LoVo (cell line): ENCODE results near the gene DVL3.

Source experiments
- DNase-seq: peaks from one replicate; pipeline ENCODE4 v3.0.0-alpha.2; 2016; ENCODE audit warnings: low spot score

The DVL3 gene

GRCh38 chr3:184176377-184177330, 21.5 kb downstream of the DVL3 start:
- no peak for DNase-seq

GRCh38 chr3:184177331-184177731, 22.2 kb downstream of the DVL3 start:
- DNase-seq = no peak

GRCh38 chr3:184177767-184178306, 22.7 kb downstream of the DVL3 start:
- DNase-seq = no peak

GRCh38 chr3:184178521-184179138, 23.5 kb downstream of the DVL3 start:
- no peak for DNase-seq

- DNase-seq = no peak
Observed at GRCh38 chr3:184180165-184180564, 25.0 kb downstream of the DVL3 start.

GRCh38 chr3:184181596-184181995, 26.4 kb downstream of the DVL3 start:
- DNase-seq = no peak

- no peak for DNase-seq
Observed at GRCh38 chr3:184183679-184184078, 28.5 kb downstream of the DVL3 start.

GRCh38 chr3:184184546-184185230, 29.5 kb downstream of the DVL3 start:
- DNase-seq = no peak

GRCh38 chr3:184185461-184186183, 30.4 kb downstream of the DVL3 start:
- peak; percentile 99 for DNase-seq

GRCh38 chr3:184186184-184186901, 31.2 kb downstream of the DVL3 start, which contains the start of gene ABCF3:
ABCF3 (plus strand) TSS chr3:184186199; CDS start chr3:184186208, 9 bp downstream.
- DNase-seq = no peak

GRCh38 chr3:184186902-184187207, 31.7 kb downstream of the DVL3 start:
- DNase-seq = no peak

GRCh38 chr3:184188080-184188479, 32.9 kb downstream of the DVL3 start:
- no peak for DNase-seq

GRCh38 chr3:184189421-184189820, 34.2 kb downstream of the DVL3 start:
- DNase-seq = no peak

- no peak for DNase-seq
Observed at GRCh38 chr3:184192889-184193288, 37.7 kb downstream of the DVL3 start.

GRCh38 chr3:184193991-184194539, 38.9 kb downstream of the DVL3 start:
- DNase-seq = no peak

- DNase-seq = no peak
Observed at GRCh38 chr3:184196536-184196935, 41.4 kb downstream of the DVL3 start.

GRCh38 chr3:184198509-184198908, 43.3 kb downstream of the DVL3 start:
- DNase-seq = no peak

- no peak for DNase-seq
Observed at GRCh38 chr3:184200825-184201224, 45.6 kb downstream of the DVL3 start.

- no peak for DNase-seq
Observed at GRCh38 chr3:184203526-184203925, 48.3 kb downstream of the DVL3 start.

GRCh38 chr3:184209146-184209923, 54.2 kb downstream of the DVL3 start:
- no peak for DNase-seq
